Coronary artery (tissue), 2 donors: Measurements from ENCODE around the gene PDCL2.

Source experiments
- DNase-seq: peaks from one replicate; pipeline ENCODE4 v3.0.0-alpha.2; 2017; ENCODE audit warnings: low spot score
- H3K27ac ChIP-seq, 2 donors: fragments of 200-600 bp; sonication (generic); one replicate each; pipeline ENCODE4 v1.5.1; 2016 to 2019
- H3K4me3 ChIP-seq: fragments of 200-600 bp; sonication (generic); 2 replicates; pipeline ENCODE4 v1.5.1; 2016; ENCODE audit warnings: mild to moderate bottlenecking, moderate library complexity
- CTCF ChIP-seq: fragments of 200-600 bp; sonication (generic); IDR thresholded peaks from one replicate; pipeline ENCODE4 v1.5.1; 2019; ENCODE audit warnings: antibody characterized with exemption

Gene PDCL2

GRCh38 chr4:55547918-55548317, 44.1 kb downstream of the PDCL2 start:
- DNase-seq = no peak

DNA sequence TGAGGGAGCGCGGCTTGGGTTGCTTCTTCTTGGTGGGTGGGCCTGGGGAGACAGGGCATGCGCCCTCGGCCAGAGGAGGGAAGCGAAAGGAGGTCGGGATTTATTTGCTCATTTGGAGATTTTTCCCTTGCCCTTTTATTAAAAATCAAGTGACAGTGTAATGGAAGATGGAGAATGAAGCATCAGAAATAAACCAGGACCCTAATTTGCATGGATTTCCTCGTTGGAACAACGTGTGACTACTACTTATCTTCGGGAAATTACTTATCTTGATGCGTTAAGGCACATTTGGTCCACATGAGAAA, 44.6 kb downstream of the PDCL2 start:
- peak overlapping the region; percentile 98 to 99 for H3K27ac ChIP-seq
- TF ChIP-seq CTCF = no peak
- no peak for DNase-seq
- H3K4me3 ChIP-seq = peak overlapping the region; percentile 90

More at GRCh38 chr4:55547918-55548317, 44.1 kb downstream of the PDCL2 start:
- H3K27ac ChIP-seq = peak overlapping the region; percentile 98 to 99
- no peak for TF ChIP-seq CTCF
- peak overlapping the region; percentile 90 for H3K4me3 ChIP-seq

GRCh38 chr4:55546756-55547465, 45.1 kb downstream of the PDCL2 start, which contains the start of gene CLOCK:
Gene CLOCK, minus strand, starts transcription at chr4:55546909. Its CDS starts 64,124 bp downstream, at chr4:55482785.
- peak within 1 kb of the TSS; percentile 90 for H3K4me3 ChIP-seq
- peak; percentile 91 for DNase-seq
- peak; percentile 38 for TF ChIP-seq CTCF
- H3K27ac ChIP-seq = peak within 1 kb of the TSS; percentile 98 to 99

GRCh38 chr4:55546506-55546755, 45.6 kb downstream of the PDCL2 start:
- Histone ChIP-seq H3K4me3 (peak overlapping the region; percentile 90), H3K27ac (peak overlapping the region; percentile 98 to 99)
- DNase-seq = no peak
- TF ChIP-seq CTCF = no peak

DNA sequence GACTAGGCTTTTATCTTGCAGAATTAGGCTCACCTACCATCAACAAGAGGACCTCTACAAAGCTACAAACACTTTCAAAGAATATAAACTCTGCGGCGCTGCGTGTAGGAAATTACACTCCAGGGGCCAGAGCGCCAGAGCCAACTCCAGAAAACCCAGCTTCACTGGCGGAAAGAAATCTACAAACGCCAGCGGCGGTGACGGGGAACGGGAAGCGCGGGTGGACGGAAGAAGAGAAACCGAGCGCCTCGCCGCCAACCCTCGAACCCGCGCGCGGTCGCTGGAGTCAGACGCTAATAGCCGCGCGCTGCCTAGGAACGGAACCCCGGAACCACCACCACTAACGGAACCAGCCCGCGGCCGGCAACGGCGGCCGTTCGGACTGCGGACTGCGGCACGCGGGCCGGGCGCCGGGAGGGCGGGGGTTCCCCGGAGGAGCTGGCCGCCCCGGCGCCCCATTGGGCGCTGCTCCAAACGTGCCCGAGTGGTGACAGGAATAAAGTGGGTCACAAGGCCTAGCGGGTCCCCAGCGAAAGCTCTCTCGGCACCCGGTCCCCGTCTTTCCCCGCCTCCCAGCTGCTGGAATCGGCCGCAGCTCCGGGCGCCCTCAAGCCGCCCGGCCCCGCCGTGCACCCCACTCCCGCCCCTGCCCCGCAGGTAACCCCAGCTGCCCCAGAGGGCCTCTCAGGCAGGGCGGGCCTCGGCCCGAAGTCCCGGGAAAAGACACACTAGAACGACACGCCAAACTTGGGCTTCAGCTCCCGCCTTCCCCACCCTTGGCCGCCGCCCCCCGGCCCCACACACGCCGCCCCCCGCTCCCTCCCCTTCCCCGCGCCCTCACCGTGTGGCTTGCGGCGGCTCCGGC, 46.2 kb downstream of the PDCL2 start:
- peak; percentile 83 for DNase-seq
- TF ChIP-seq CTCF = no peak
- Histone ChIP-seq H3K4me3 (peak overlapping the region; percentile 90), H3K27ac (peak overlapping the region; percentile 98 to 99)

DNA sequence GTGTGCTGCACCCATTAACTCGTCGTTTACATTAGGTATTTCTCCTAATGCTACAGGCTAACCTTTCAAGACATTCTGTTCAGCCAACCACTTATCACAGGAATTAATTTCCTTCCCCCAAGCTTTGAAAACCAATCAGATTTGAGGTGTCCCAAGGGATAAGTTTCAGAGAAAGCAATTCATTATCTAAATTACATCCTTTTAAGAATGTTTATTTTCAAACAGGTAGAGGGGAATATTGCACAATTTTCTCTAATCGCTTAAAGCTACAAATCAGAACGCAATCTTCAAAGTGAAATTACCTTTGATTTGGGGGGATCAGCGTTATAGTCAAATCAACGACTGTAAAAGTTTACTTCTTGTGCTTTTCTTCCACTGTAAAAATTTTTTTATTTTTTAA, 46.9 kb downstream of the PDCL2 start:
- no peak for DNase-seq
- peak overlapping the region in 1 of 2 donors; percentile 98 for H3K27ac ChIP-seq

More for the DNA sequence above, 46.9 kb downstream of the PDCL2 start:
- no peak for TF ChIP-seq CTCF
- H3K4me3 ChIP-seq = peak overlapping the region; percentile 90
